GM19455 (cell line): Measurements from ENCODE around the gene PRG2.
"Not testable (repeated sequence)": the region's sequence is repeated elsewhere in the genome, so short reads cannot be mapped to it uniquely, and the experiment has no call there.

Experiments
- ATAC-seq: cut with Tn5 transposase; IDR thresholded peaks from one replicate; pipeline ENCODE4 v1.9.1; 2021; ENCODE audit not compliant: unreplicated experiment

Gene PRG2

GRCh38 chr11:57421066-57421465 lies 30.6 kb upstream of the PRG2 start:
- ATAC-seq, result no peak

GRCh38 chr11:57419146-57419545 lies 28.7 kb upstream of the PRG2 start:
- no peak for ATAC-seq

- ATAC-seq, result no peak
Observed at GRCh38 chr11:57418131-57418530, 27.7 kb upstream of the PRG2 start.

DNA sequence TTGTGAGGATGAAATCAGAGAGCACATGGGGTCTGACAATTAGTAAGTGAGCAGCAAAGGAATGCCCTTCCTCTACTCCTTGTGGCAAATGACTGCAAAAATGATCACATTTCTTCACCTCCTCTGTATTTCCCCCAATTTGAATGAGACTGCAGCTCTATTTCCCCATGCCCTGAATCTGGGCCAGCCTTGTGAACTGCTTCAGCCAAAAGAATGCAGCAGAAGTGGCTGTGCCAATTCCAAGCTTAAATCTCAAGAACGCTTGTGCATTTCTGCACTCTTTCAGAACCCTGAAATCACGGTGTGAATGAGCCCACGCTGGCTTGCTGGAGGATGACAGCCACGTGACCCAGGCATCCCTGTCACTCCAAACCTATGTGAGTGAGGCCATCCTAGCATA lies 26.6 kb upstream of the PRG2 start:
- no peak for ATAC-seq

DNA sequence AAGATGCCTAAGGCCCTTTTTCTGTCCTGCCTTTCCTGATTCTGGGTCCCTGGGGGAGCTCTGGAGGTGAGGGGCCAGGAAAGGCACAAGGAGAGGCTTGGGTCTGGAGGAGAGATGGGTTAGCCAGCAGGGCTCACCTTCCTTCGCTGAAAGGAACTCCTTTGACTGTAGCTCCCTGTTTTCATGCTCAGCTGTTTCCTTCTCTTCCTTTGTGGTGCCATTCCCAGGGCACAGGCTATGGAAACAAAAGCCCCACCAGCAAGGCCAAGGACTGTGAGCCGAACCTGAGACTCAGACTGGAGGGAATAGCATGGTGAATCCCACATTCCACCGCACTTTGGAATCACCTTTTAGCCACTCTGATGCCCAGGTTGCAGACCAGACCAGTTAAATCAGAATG lies 26.0 kb upstream of the PRG2 start:
- ATAC-seq, result no peak

DNA sequence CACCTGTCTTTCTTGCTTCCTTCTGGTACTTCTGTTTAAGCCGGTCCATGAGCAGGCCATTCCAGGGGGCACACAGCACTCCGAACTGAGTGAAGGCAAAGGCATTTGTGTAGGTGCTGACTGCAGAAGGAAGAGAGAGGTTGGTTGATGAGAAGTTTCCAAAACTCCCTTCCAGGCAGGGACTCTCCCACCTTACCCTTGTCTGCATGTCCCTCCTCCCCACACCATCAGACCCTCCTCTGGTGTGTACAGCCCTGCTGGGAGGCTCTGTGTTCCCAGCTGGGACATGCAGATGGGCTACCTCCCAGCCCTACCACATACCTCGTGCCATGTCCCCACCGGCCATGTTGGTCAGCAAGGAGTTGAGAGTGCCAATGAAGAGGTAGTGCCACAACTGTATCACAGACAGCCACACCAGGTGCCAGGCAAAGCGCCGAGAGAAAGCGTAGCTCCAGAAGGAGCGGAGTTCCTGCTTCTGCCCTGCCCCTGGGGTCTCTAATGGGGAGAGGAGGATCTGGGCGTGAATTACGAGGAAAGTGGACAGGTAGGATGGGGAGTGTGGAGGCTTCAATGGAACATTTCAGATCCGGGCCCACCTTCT lies 24.3 kb upstream of the PRG2 start:
- ATAC-seq, result no peak

- ATAC-seq, result no peak
Observed at GRCh38 chr11:57413681-57414080, 23.2 kb upstream of the PRG2 start.

GRCh38 chr11:57410287-57410686 lies 19.8 kb upstream of the PRG2 start:
- no peak for ATAC-seq

DNA sequence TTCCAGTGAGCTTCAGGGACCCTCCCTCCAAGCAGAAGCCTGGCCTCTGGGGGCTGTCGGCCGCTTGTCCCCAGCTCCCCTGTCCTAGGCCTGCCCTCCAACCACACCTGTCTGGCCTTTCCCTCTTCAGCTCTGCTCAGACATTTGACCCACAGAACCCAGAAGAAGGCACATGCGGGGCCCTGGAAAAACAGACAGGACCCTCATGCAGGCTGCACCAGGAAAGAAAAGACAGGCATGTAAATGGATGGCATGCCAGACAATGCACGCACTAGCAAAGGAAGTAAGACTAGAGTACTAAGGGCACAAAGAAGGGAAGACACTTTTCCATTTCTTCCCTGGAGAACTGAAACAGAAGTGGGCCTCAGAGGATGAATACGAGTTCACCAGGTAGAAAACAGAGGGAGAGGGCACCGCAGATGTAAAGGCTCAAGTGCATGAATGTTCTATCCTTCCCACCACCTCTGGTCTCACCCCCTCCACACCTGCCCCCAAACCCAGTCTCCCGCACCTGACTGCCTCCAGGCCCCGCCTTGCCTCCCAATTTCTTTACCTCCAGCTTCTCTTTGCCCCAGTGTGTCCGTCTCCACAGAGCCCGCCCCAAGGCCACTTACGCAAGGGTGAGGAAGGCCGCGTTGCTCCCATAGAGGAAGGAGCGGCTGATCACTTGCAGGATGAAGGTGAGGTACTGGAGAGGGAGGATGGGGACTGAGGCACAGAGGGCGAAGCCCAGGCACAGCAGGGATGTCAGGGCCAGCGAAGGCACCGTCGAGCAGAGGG lies 19.1 kb upstream of the PRG2 start:
- no peak for ATAC-seq

- no peak for ATAC-seq
Observed at GRCh38 chr11:57408771-57409170, 18.3 kb upstream of the PRG2 start.

GRCh38 chr11:57407941-57408475 lies 17.6 kb upstream of the PRG2 start:
- ATAC-seq, result no peak

DNA sequence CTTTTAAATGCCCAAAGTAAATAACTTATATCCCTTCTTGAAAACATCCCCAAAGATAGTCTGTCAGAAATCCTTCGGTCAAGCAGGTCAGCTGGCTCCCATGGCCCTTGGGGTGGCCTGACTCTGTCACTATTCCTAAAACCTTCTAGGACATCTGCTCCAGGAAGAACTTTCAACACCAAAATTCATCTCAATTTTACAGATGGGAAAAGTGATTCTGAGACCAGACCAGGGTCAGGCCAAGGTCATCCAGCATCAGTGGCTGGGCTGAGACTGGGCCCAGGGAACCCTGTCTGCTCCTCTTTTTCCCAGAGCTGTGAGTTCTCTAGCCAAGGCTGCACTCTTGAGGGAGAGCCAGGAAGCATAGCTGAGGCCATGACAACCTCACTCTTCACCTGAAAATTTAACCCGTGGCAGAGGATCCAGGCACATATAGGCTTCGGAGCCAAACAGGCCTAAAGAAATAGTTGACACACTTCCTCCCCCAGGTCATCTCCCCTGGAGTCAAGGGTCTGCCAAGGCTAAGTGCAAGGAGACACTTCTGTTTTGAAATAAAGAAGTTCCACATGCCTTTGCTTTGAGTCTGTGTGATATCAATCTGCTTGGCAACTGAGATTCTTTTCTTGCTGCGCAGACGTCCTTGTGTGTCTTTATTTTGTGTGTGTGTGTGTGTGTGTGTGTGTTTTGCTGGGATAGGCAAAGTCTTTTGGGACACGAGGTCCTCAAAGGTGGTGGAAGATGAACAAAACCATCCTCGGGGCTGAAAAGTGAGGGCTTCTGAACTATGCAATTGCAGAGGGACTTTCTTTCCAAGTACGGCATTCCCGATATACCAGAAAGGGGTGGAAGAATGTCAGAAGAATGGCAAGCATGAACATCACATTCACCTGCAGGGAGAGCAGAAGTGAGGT lies 16.8 kb upstream of the PRG2 start:
- ATAC-seq, result no peak

GRCh38 chr11:57406337-57406904 lies 16.0 kb upstream of the PRG2 start:
- ATAC-seq, result peak; percentile 55

DNA sequence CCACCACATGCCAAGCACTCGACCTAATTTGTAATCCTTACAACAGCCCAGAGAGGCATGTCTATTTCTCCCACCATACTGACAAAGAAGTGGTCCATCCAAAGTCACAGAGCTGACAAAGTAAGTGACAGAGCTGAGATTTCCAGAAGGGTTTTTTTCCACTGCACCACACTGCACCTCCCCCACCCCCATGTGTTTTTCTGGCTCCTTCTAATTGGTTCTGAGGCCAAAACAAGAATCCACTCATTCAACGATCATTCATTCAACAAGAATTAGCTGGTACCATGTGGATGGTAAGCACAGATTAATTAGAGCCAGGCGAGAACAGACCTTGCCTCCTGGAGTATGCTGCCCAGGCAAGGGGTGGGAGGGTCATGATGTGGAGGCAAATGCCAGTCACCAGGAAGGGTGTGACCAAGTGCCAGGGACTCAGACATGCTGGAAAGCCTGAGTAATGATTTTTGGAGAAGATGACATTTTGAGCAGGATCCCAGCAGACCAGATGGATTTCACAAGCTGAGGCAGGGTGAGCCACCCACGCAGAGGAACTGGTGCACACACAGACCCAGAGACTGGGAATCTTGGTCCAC lies 14.9 kb upstream of the PRG2 start:
- ATAC-seq, result no peak

DNA sequence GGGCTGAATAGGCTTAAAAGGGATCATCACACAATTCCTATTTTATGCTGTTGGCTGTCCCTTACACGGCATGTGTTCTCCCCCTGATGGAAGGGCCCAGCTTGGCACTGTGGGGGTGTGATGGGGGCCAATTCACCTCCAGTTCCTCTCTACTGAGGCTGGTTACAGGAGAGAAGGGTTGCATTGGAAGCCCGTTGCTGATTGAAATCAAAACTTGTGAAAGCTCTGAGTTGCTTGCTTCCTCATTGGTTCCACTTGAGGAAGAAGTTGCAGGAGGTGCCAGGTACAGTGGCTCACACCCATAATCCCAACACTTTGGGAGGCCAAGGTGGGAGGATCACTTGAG lies 13.3 kb upstream of the PRG2 start:
- ATAC-seq, result no peak

DNA sequence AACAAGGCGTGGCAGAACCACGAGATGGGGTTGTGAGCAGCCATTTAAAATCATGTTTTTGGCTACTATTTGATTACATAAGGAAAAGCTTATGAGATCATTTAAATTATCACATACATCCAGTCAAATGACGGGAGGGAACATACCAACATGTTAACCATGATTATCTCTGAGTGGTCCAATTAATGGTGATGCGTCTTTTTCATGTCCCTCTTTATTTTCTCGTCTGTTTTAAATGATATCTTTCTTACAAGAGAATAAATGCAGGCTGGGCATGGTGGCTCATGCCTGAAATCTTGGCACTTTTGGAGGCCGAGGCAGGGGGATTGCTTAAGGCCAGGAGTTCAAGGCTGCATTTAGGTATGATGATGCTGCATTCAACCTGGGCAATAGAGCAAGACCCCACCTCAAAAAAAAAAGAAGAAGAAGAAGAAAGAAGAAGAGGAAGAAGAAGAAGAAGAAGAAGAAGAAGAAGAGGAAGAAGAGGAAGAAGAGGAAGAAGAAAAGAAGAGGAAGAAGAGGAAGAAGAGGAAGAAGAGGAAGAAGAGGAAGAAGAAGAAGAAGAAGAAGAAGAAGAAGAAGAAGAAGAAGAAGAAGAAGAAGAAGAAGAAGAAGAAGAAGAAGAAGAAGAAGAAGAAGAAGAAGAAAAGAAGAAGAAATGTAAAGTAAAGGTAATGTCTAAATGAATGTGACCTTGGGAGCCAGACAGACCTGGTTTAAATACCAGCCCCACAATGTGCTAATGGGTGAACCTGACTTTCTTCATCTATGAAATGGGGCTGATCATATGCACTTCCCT lies 12.8 kb upstream of the PRG2 start:
- ATAC-seq, result not testable (repeated sequence)

DNA sequence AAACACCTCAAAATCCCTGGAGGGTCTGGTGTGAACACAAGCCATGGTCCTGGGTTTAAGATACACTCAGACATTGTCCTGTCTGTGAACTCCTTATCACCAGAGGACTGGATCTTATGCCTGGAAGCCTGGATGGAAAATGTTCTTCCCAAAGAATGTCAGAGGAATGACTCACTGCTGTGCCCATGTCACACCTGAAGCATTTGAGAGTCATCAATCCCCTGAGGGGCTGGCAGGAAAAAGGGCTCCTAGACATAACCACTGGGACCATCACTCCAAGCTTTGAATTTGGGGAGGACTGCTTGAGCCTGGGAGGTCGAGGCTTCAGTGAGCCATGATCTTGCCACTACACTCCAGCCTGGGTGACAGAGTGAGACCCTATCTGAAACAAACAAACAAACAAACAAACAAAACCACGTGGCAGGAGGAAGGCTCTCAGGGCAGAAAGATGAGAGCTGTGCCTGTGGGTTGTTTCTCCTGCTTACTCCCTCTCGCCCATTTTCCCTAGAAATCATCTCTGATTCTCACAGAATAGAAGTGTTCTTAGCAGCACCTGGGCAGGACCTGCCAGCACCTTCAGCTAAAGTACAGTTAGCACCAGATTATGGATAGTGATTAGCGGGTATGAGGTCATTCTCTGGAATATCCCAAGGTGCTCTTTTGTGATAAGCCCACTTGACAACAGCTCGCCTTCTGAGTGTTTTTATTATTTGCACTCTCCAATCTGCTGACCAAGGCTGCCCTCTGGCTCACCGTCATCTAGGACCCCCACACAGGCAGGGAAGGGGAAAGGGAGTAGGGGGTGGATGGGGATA lies 11.9 kb upstream of the PRG2 start:
- ATAC-seq, result no peak

DNA sequence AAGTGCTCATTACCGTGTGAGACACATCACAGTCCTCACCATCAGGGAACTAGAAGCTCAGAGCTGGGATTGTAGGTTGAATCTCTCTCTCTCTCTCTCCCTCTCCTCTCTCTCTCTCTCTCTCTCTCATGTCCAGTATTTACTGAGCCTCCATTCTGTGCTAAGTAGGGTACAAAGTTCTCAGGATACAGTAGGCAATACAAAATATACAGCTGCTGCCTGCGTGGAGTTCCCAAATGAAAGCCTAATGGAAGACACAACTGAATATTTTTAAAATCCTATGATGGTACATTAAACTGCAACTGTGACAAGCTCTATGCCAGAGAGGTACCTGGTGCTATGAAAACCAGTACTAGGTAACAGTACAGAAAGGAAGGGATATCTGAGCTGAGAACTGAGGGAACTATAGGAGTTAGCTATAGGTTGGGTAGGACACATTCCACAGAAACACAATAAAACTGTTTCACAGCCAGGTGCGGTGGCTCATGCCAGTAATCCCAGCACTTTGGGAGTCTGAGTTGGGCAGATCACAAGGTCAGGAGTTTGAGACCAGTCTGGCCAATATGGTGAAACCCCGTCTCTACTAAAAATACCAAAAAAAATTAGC lies 9.6 kb upstream of the PRG2 start:
- no peak for ATAC-seq

DNA sequence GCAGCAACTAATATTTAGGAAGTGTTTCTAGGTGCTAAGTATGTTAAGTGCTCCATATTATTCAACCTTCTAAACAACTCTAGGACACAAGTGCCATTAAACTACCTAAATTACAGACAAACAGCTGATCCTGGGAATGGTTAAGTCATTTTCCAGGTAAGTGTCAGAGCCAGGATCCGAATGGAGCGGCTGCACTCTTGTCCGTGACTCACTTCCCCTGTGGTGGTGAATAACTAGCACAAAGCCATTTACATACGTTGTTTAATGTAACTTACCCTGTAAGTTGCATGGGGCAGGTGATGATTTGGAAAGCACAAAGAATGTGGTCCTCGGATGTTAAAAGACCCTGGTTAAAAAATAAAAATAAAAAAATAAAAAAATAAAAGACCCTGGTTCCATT lies 8.8 kb upstream of the PRG2 start:
- ATAC-seq, result no peak
